Glomerular endothelial cell (primary cell): Measurements from ENCODE around the gene KRT8. TPM values are rescaled to one million over a fixed set of nuclear protein-coding genes. Genes with fewer than 3 reads are reported as not detected.
"Not testable (repeated sequence)": the region's sequence is repeated elsewhere in the genome, so short reads cannot be mapped to it uniquely, and the experiment has no call there.

Source experiments
- DNase-seq: peaks from one replicate; pipeline ENCODE4 v3.0.0-alpha.2; 2011; ENCODE audit warnings: low read depth, low spot score; ENCODE audit errors: extremely low read depth
- total RNA-seq: library from RNA; depleted of rRNA; stranded (reverse); fragments of >200 nt; gene quantifications from 2 replicates; pipeline ENCODE4 v1.2.3, GENCODE V29; 2015

KRT8 gene
- total RNA-seq, 1 donor from 2014 or later = 43.1 TPM

DNA sequence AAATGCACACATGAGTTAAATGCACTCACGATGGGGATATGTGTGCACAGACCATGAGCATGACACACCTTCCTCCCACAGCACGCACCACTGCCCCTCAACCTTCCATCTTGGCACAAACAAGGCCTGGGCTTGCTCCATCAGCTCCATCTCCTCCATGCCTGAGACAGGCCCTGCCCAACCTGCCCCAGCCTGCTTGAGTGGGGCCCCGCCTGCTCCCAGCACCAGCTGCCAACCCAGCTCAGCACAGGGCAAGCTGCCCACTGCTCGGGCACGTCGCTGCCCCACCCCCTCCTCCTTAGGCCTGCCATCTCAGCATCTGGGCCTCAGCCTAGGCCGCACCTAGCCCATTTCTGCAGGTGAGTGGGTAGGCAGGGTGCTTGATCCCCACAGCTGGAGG is 28.5 kb downstream of the KRT8 start:
- no peak for DNase-seq

DNA sequence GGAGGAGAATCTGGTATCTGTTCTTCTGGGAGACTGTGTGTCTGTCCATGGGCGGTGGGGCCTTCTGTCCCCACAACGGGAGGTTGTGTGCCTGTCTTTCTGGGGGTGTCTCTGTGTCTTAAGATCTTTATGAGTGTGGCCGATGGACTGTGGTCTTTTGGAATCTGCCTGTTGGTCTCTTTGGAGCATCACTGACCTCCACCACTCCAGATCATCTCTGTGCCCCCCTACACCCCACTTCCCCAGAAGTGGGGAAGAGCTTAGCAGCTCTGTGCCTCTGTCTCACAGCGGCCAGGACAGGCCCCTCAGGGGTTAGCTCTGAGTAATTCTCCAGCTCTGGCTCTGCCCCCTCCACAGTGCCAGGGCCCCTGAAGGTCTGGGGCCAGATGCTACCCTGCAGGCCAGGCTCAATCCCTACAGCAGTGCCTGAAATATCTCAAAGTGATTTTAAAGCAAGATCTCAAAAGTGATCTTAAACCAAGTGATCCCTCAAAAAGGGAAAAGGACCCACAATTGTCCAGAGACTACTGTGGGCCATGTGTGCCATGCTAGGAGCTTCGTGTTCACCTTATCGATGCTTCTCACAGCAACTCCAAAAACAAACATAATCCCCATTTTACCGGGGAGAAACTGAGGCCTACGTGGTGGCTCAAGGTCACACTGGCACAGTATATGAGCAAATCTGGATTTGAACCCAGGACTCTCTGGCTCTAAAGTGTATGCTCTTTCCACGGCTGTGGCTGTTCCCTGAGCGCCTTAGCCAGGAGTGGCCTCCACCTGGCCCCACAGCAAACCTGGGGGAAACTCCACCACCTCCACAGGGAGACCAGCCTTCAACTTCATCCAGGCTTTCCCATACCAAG is 30.1 kb downstream of the KRT8 start:
- DNase-seq = no peak

DNA sequence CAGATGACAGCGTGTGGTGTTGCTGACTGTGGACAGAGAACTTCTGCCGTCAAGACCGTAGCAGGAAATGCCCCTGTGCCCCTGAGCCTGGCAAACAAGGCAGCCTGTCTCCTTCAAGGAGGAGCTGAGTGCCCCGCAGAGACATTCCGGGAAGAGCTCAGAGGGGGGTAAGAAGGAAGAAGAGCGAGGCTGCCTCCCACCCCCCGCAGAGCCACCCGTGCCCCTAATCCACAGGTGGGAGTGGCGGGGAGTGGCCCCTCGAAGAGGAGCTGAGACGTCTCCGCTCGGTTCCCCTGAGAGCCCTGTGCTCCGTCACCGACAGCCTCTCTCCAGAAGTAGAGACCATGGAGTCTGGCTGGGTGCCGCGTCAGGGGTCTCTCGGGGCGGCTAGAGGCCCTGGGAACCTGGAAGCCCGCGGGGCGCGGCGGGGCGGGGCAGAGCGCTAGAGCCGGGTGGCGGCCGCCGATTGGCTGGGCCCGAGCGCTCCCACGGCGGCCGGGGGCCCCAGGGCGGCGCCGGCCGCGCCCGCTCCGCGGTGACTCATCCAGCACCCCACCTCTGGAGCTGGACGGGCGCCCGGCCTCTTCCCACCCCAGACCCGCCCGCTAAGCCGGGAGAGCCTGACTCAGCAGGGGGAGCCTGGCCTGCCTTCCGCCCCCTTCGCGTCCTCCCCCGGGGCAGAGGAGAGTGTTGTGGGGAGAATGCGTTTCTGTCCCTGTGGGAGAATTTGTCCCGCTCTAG is 30.9 kb downstream of the KRT8 start:
- no peak for DNase-seq

DNA sequence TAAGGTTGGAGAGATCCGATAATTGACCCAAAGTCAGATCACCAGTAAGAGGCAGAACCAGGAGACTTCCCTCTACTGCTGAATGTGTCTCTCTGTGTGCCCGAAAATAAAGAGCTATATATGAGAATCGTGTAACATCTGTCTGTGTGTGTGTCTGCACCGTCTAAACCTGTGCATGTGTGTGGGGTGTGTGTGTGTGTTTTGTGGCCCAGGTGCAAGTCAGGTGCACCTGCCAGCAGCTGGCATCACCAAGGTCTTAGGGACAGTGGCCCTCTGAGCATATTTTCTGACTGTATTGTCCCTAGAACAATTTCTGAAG is 31.4 kb downstream of the KRT8 start:
- DNase-seq = no peak

DNA sequence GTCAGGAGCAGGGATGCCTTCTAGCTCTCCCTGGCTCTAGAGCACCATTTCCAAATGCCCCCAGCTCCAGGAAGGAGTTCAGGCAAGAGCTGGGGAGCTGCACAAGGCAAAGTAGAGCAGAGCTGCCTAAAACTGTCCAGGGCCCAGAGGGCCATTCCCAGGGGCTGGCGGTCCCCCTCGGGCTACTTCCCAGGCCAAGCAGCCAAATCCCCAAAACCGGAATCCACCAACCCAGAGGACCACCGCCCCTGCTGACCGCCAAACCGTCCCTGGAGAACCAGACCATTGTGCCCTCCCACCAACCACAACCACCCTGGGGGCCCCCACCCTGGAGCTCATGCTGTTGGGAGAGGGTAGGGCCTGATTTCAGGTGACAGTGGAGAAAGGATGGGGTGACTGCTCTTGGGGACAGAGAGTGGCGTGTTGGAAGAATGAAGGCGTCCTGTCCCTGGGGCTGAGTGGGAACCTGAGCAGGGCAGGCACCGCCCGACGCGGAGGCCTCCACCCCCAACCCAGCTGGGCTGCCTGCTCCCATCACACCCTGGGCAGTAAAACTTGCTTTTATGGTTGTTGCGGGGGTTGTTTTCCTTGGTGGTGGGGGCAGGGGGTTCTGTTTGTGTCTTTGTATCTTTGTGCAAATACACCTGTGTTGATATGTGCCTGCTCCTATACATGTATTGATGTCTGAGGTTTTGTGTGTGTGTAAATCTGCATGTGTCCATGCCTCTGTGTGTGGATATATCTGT is 32.1 kb downstream of the KRT8 start:
- no peak for DNase-seq

DNA sequence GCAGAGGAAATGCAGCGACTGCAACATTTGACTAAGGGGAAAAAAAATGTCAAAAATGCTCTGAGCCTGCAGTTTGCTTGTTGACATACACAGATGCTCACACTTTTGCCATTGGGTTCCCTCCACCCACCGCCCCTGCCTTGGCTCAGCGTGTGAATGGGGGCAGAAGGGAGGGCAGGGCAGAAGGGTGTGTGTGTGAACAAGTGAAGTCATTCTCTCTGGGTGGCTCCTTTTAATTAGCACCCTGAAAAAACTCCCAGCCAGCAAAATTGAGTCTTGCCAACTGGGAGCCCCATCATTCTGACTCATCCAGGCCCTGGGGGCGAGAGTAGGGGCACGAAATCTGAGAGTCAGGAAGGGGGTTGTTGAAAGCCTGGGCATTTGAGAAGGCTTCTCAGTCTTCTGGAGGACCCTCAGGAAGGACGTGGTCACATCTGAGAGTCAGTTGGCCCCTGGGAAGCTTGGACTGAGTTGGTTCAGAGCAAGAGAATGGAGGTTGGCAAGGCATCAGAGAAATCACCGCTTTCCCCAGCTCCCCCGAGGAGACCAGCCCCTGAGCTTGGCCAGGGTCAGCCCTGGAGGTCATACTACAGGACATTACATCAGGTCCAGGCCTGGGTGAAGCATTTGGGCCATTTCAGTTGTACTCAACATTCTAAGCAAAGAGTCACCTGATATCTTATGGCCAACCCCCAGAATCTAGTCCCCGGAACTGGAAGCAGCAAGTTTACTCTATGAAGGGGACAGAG is 33.4 kb downstream of the KRT8 start:
- no peak for DNase-seq

DNA sequence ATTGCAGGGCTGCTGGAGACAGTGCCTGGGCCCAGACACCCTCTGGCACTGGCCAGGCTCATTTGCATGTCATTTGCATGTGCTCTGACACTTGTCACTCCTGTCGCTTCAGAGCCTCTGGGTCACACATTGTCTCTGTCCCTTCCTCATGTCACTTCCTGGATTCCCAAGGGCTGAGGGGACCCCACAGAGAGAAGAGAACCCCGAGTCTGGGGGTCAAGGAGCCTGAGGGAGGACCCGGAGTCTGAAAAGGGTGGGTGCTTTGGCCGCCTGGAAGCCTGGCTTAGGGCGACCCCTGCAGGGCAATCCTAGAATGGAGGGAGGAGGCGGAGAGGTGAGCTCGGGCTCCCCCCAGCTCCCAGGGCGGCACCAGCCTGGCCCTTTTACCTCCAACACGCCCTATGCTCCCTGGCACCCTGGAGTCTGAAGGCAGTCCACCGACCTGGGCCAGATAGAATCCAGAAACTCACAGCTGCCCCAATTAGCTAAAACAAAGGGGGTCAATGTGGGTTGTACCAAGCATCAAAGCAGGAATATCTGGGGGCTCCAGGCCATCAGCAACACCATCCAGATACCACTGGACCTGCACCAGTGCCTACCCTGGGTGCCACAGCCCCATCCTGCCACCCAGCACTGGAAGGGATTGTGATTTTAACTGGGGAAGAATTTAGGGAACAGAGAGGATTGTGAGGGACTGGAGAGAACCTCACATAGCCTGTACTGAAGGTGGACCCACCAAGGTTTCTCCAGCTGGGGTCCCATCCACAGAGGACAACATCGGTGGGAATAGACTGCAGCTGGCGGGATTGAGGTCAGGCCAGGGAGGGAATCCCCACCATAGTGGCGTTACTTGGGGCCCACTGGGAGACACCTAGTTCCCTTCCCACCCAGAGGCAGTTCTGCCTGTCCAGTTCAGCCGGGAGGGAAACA is 34.2 kb downstream of the KRT8 start:
- DNase-seq = no peak

DNA sequence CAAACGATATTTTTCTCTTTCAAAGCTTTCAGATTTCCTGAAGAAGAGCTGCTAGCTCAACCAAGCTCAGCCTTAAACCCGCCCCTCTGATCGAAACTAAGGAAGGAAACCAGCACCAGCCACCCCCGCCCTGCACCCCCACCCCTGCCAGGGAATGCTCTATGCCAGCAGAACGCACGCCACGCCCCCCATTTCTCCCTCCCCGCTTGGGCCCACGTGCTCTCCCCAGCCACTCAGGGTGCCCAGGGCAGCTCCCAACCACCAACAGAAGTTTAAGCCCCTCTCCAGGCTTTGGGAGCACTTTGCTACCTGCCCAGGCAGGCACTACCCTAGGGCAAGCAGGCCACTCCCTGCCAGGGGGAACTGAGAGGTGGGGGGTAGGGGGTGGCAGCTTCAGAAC is 37.2 kb downstream of the KRT8 start:
- no peak for DNase-seq

DNA sequence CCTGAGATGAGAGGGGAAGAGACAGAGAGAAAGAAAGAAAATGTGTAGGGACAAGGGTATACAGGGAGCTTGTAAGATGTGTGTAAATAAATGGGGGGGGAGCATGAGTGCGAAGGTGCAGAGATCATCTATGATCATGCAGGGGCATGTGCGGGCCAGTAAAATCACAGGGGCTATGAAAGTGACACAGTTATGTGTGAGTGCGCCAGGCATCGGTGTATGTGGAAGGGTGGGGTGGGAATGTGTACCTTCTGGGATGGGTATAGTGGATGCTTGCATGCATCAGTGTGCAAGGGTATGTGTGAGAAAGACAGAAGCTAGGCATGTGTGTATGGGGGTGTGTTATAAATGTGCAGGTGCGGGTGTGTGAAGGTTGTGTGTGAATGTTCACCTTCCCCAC is 37.7 kb downstream of the KRT8 start:
- no peak for DNase-seq

DNA sequence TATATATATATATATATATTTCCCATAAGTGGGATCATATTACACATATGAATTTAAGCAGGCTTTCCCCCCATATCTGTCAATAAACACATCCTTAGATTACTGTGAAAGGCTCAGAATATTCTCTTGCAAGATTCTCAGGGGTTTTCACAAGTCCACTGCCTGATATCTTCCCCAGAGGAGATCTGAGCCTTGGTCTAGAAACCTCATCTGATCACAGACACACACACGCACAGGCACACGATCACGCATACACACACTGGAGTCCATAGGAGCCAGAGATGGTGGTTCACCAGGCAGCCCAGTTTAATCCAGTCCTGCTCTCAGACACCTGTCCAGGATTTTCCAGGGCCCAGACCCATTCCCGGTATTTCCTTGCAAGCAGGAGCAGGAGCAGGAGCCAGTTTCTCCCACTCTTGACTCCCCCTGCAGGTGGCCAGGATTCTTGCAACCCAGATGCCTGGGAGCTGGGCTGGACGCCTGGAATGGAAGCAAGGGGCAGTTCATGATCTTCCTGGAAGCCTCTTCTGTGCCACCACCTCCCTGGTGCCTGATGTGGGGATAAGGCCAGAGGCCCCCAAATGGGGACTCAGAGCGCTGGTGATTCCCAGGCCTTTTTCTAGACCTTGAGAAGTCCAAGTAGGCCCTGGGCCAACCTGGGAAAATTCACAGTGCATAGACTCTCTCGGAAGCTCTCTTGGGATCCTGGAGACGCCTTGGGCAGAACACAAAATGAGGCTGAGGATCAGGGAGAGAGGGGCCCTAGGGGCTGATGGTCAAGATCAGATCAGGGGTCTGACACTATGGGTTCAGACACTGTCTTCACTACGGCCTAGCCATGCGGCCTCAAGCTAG is 39.6 kb downstream of the KRT8 start:
- DNase-seq = no peak

DNA sequence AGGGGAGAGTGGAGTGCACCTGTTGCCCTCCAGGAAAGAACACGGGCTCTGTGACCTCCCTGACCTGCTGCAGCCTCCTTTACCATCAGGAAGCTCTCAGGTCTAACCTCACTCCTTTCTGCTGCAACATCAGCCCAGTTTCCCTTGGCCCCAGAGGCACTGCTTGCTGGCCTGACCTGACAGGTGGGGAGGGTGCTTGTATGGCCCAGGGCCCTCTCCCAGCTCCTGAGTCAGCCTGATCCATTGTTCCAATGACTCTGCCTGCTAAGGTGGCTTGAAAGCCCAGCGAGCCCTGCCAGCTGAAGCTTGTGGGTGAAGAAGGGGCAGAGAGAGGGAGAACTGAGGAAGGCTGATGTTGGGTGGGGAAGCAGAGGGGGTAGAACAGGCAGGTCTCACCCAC is 42.9 kb downstream of the KRT8 start:
- no peak for DNase-seq

DNA sequence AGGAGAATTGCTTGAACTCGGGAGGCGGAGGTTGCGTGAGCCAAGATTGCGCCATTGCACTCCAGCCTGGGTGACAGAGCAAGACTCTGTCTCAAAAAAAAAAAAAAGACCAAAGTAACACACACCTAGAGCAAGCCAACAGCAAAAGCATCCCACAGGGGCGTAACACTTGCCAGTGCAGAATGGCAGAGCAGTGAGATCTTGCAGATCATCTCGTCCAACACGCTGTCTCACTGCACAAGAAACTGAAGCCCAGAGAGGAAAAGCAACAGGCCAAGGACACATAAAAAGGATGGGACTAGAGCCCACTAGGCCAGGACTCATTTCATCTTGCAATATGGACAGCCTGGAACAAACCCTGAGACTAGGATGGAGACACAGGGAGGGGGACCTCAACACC is 43.4 kb downstream of the KRT8 start:
- DNase-seq = no peak

DNA sequence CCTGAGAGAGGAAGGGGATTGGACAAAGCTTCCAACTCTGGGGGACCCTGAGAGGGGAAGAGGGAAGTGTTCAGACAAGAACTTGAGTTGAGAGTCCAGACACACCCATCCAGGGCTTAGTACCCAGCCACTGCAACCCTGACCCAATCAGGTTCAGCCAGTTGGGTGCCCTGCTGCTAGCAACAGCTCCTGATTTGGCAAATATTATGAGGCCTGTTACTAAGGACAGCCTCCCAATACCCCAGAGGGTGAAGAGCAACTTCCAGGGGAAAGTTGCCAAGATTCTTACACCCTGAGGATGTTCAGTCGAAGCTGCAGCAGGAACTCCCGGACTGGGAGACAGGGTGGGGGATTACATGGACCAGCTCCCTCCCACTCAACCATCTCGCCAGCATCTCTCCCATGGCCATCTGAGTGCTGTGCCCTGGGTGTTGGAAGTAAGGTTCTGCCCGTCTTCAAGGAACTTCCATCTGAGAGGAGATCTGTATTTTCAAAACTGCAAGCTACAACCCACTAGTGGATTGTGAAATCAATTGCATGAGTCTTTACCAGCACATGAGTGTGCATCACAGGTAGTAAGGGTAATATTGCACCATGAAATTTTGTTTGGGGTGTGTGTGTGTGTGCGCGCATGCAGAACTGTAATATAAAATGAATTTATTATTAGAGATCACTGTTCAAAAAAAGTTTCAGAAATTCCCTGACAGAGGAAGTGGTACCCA is 44.6 kb downstream of the KRT8 start:
- no peak for DNase-seq

DNA sequence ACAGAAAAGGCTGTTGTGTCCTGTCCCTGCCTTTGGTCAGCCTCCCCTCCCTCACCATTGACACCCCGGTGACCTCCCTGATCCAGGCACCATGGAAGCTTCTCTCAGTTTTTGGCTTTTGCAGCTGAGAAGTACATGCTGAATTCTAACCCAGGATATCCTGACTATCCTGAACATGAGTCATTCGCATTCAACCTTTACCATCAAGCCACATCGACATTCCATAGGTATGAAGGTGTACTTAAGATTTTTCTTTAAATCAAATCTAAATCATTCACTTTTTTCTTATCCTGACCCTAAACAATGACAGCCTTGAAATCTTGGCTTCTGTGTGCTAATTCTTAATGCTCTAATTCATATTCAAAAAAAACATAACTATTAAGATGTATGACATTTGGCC is 47.4 kb downstream of the KRT8 start:
- DNase-seq = no peak

DNA sequence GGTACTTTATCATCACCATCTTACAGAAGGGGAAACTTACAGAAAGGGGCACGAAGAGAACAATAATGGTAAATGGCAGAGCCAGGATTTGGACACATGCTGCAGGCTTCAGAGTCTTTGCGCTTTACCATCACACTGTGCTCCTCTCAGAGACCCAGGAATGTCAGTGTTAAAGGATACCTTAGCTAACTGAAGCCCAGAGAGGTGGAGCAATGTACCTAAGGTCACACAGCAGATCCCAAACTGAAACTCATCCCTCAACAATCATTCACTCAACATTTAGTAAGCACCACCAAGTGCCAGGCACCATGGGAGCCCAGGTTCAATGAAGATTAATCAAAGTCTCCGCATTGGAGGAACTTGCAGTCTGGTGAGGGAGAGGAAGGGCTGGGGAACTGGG is 48.1 kb downstream of the KRT8 start:
- DNase-seq = no peak

DNA sequence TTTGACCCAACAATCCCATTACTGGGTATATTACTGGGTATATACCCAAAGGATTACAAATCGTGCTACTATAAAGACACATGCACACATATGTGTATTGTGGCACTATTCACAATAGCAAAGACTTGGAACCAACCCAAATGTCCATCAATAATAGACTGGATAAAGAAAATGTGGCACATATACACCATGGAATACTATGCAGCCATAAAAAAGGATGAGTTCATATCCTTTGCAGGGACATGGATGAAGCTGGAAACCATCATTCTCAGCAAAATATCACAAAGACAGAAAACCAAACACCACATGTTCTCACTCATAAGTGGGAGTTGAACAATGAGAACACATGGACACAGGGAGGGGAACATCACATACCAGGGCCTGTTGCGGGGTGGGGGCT is 48.8 kb downstream of the KRT8 start:
- DNase-seq = not testable (repeated sequence)

DNA sequence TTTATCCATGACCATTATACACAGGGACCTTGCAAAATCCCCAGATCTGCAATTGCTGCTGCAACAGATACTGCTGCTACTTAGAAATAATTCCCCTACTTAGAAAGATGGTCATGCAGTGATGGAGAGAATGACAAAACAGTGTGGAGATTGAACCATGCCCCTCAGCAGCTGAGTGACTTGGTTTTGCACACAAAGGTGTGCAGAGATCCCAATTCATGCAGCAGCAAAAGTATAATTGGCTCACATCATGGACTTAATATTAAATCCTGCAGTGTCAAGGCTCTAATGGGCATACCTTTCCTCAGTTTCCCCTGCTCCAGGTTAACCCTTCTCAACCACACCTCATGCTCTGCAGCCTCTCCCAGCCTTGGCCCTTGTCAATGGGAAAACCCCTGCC is 53.1 kb downstream of the KRT8 start:
- DNase-seq = no peak

DNA sequence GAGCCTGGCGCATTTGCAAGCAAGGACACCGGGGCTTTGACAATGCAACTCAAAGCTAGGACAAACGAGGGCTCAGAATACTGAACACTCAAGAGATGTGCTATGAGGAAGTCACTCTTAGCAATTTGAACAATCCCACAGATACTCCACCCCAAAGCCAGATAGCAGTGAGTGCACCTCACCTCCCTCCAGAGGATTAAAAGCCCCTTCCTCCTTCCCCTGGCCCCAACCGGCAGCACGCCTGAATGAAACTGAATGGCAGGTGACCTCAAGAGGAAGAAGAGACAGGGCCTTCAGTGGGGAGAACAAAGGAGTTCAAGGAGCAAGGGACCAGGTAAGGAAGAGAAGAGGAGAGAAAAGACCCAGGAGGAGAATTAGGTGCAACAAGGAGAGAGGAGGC is 54.2 kb downstream of the KRT8 start:
- DNase-seq = no peak
